ENCODE measurements around the gene CAMK2B.

- TF ChIP-seq, protein P1, sequence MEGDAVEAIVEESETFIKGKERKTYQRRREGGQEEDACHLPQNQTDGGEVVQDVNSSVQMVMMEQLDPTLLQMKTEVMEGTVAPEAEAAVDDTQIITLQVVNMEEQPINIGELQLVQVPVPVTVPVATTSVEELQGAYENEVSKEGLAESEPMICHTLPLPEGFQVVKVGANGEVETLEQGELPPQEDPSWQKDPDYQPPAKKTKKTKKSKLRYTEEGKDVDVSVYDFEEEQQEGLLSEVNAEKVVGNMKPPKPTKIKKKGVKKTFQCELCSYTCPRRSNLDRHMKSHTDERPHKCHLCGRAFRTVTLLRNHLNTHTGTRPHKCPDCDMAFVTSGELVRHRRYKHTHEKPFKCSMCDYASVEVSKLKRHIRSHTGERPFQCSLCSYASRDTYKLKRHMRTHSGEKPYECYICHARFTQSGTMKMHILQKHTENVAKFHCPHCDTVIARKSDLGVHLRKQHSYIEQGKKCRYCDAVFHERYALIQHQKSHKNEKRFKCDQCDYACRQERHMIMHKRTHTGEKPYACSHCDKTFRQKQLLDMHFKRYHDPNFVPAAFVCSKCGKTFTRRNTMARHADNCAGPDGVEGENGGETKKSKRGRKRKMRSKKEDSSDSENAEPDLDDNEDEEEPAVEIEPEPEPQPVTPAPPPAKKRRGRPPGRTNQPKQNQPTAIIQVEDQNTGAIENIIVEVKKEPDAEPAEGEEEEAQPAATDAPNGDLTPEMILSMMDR (conservative IDR thresholded peaks at IDR 0.05; ENCODE audit: low read depth in 2 of 2) = no peak
- TF ChIP-seq EZH2 (IDR thresholded peaks at IDR 0.05; ENCODE audit: low read depth, unreplicated experiment) (no peak), POLR2AphosphoS5 (IDR thresholded peaks at IDR 0.05; ENCODE audit: low read depth) (no peak), CREB1 (CRISPR knock-in tag; IDR thresholded peaks at IDR 0.05; ENCODE audit: low read depth) (no peak), EZH2phosphoT487 (IDR thresholded peaks at IDR 0.05; ENCODE audit: unreplicated experiment) (no peak), ZNF462 (CRISPR knock-in tag; IDR thresholded peaks at IDR 0.05) (no peak), REST (IDR thresholded peaks at IDR 0.05; ENCODE audit: unreplicated experiment) (no peak), ZNF331 (CRISPR knock-in tag; IDR thresholded peaks at IDR 0.05; ENCODE audit: low read depth) (no peak)
- TF ChIP-seq, protein P2, sequence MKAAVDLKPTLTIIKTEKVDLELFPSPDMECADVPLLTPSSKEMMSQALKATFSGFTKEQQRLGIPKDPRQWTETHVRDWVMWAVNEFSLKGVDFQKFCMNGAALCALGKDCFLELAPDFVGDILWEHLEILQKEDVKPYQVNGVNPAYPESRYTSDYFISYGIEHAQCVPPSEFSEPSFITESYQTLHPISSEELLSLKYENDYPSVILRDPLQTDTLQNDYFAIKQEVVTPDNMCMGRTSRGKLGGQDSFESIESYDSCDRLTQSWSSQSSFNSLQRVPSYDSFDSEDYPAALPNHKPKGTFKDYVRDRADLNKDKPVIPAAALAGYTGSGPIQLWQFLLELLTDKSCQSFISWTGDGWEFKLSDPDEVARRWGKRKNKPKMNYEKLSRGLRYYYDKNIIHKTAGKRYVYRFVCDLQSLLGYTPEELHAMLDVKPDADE (IDR thresholded peaks at IDR 0.05) = no peak
Observed at GRCh38 chr7:44189993-44190872, 135.2 kb downstream of the CAMK2B start.

All from GM23338 (cell line).